Stimulated activated naive CD8-positive, alpha-beta T cell treated with anti-CD3 and anti-CD28 coated beads, Interleukin-15, amount 100 ng/mL, for 72 hours (primary cell): ENCODE results near the gene TSPAN1.
A peak's percentile ranks its signal among the peaks of the same experiment; 100 is the strongest.

Experiments
- ATAC-seq: fragments of 150-1000 bp; cut with Tn5 transposase; 2 replicates; pipeline ENCODE4 v1.10.0; 2021; ENCODE audit warnings: mild to moderate bottlenecking, moderate library complexity
- DNase-seq, 2 donors: peaks; one replicate each; pipeline ENCODE4 v3.0.0; 2021 to 2022
- H3K27ac Mint-ChIP-seq, 2 donors: one replicate each; pipeline ENCODE4 v1.8.0; 2022; ENCODE audit warnings: mild to moderate bottlenecking in 2 of 2, mixed read lengths in 2 of 2, moderate library complexity in 2 of 2
- H3K27me3 Mint-ChIP-seq: one replicate; pipeline ENCODE4 v1.8.0; 2022; ENCODE audit warnings: mixed read lengths
- H3K4me1 Mint-ChIP-seq: one replicate; pipeline ENCODE4 v1.8.0; 2022; ENCODE audit warnings: mild to moderate bottlenecking, mixed read lengths
- H3K4me3 Mint-ChIP-seq, 2 donors: one replicate each; pipeline ENCODE4 v1.8.0; 2022; ENCODE audit warnings: mild to moderate bottlenecking in 2 of 2, mixed read lengths in 2 of 2, moderate library complexity in 1 of 2
- H3K9me3 Mint-ChIP-seq, 2 donors: one replicate each; pipeline ENCODE4 v1.8.0; 2022; ENCODE audit warnings: mixed read lengths in 2 of 2

The TSPAN1 gene

DNA sequence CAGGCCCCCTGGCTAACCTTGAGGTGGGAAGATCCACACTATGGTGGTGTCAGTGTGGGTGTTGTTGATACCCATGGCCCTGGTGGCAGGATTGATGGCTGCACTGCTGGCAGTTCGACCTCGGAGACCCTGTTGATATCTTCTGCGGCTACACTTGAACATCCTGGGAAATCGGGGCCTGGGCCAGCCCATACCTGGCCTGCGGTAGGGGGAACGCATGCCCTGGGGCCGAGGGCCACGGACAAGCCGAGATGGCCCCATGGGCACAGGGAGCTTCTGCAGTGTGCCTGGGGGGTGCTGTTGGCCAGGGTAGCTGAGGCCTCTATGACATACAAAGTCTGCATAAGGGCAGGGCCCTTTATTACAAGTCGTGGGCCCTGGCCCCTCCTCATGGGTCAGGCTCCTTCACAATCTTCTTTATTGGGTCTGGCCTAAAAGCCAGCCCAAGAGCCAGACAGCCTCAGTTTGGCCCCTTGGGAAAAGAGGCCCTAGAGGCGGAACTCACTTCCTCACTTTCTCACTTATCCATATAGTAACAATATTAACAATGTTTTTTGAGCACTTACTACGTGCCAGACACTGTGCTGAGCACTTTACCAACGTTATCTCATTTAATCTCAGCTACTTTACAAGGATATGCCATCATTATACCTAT, 1.5 kb downstream of the TSPAN1 start, which contains the start of gene P3R3URF:
TSS of gene P3R3URF (minus strand) at position 278 of the 655 bp plus-strand sequence. CDS start at position 261, 17 bp downstream.
- Mint-ChIP-seq H3K4me3 (no peak within 1 kb of the TSS), H3K4me1 (no peaks in the 10 kb centered on the region), H3K27ac (peak within 1 kb of the TSS in 1 of 2 donors; percentile 37), H3K9me3 (no peaks in the 10 kb centered on the region), H3K27me3 (no peaks in the 10 kb centered on the region)
- ATAC-seq, result no peak
- DNase-seq, result no peak

DNA sequence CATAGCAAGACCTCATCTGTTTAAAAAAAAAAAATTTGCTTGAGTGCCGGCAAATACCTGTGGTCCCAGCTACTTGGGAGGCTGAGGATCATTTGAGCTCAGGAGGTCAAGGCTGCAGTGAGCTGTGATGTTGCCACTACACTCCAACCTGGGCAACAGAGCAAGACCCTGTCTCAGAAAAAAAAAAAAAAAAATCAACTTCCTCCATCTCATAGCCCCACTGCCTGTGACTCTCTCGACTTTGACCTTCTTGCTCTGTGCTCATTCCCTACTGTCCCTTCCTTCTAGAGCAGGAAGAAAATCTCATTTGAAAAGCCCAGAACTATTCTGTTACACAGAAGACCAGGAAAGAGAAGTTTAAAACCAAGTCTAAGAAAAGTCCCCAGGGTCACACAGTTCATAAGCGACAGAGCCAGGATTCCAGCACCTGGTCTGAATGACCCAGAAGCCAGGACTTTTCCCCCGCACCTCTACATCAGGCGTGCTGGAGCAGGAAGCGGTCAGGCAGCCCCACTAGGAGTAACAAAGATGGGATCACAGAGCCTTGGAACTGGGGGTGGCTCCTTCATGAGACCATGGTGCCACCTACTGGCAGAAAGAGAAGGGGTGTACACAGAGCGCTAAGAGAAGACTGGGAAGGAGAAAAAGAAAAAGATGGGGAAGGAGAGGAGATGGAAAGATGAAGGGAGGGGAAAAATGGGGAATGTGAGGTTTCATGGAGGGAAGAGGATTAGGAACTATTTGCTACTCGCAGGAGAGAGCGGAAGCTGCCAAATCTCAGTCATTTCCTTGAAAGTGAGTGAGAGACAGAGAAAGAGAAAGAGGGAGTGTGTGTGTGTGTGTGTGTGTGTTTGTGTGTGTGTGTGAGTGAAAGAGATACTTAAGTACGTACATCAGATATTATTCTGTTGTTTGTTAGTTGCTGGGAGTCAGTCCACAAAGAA, 4.5 kb downstream of the TSPAN1 start:
- H3K9me3 Mint-ChIP-seq, result no peaks in the 10 kb centered on the region
- H3K27me3 Mint-ChIP-seq, result no peaks in the 10 kb centered on the region
- no peak overlapping the region for H3K27ac Mint-ChIP-seq
- DNase-seq (peak; percentile 51 to 53), ATAC-seq (peak; percentile 77)
- H3K4me1 Mint-ChIP-seq, result peaks cover 12% of the 10 kb centered on the region
- H3K4me3 Mint-ChIP-seq, result no peak overlapping the region

DNA sequence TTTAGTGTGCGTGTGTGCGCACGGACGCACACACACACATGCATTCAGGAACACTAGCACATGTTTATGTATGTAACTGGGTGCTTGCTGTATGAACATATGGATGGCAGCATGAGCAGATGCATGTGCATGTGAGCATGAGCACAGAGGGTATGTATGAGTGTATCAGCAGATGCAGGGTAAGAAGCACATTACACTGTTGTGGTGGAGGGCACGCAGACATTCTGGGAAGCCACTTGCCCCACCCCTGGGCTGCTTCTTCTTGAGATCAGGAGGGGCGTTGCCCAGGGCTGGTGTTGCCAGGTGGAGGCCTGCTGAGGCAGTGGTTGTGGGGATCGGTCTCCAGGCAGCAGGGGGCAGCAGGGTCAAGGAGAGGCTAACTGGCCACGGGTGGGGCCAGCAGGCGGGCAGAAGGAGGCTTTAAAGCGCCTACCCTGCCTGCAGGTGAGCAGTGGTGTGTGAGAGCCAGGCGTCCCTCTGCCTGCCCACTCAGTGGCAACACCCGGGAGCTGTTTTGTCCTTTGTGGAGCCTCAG, 5.3 kb downstream of the TSPAN1 start:
- H3K27ac Mint-ChIP-seq, result no peak overlapping the region
- H3K4me1 Mint-ChIP-seq, result peaks cover 19% of the 10 kb centered on the region
- no peak overlapping the region for H3K4me3 Mint-ChIP-seq
- peak in 1 of 2 donors; percentile 25 for DNase-seq
- ATAC-seq, result no peak
- H3K9me3 Mint-ChIP-seq, result no peaks in the 10 kb centered on the region
- no peaks in the 10 kb centered on the region for H3K27me3 Mint-ChIP-seq

DNA sequence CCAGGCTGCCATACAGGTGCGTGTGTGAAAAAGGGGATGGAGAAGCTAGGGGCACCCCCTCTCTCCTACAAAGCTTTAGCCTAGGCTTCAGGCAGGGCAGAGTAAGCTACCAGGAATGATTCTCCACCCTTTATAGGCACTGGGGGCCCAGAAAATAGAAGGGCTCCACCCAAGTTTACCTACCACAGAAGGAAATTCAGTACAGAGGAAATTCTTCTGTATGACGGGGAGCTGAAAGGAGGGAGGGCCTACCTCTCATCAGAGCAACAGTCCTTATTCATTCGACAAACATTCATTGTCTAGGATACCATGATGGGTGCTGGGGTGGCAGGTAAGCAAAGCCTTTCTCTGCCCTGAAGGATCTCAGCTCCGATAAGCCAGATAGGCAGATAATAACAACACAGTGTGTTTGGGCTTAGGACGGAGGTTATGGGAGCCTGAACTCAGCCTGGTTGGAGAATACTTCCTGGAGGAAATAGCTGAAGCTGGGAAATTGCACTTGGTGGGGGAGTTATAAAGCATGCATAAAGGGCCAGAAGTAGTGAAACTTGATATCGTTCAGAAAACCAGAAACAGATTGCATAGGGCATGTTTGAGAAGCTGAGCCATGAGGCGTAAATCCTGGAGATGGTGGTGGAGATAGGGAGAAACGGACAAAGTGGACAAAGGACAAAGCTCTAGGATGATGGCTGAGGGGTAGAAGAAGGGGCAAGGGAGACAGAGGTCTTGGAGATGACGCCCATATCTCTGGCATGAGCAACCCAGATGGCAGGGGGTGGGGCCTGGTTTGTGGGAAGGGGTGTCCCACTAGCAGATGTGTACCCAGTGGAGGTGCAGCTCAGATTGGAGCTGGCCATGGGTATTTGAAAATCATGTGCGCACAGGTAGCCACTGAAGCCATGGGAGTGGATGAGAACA, 6.7 kb downstream of the TSPAN1 start:
- H3K27ac Mint-ChIP-seq, result no peak overlapping the region
- H3K27me3 Mint-ChIP-seq, result no peaks in the 10 kb centered on the region
- no peak overlapping the region for H3K4me3 Mint-ChIP-seq
- ATAC-seq (no peak), DNase-seq (no peak)
- H3K4me1 Mint-ChIP-seq, result peaks cover 28% of the 10 kb centered on the region
- no peaks in the 10 kb centered on the region for H3K9me3 Mint-ChIP-seq

DNA sequence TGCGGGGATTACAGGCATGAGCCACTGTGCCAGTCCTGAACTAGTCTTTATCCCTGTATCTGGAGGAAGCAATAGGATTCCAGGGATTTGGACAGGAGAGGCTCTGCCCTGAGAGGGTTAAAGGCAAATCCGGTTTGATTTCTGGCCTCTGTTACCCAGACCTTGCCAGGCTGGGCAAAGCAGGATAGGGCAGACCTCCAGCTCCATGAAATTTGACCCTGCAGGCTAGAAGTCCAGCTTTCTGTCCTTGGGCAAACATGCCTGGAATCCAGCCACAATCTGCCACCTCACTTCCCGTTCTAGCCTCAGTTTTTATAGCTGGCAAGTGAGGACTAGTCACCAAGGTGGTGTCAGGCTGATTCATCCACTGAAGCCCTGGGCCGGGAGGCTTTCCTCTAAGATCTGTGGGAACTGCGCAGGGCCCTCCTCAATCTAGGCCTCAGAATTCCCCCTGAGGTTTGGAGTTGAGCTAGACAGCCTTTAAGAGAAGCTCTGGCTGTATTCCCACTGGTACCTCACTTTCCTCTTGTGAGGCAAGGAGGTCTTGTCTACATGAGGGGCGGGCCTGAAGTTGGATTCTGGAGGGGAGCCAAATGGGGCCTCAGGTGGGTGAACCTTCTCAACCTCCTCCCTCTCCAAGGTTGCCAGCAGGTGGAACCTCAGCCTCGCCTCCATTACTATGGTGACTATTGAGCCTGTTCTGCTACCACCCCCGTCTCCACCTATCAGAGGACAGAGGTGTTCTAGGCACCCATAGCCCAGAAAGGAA, 8.4 kb downstream of the TSPAN1 start:
- DNase-seq, result no peak

DNA sequence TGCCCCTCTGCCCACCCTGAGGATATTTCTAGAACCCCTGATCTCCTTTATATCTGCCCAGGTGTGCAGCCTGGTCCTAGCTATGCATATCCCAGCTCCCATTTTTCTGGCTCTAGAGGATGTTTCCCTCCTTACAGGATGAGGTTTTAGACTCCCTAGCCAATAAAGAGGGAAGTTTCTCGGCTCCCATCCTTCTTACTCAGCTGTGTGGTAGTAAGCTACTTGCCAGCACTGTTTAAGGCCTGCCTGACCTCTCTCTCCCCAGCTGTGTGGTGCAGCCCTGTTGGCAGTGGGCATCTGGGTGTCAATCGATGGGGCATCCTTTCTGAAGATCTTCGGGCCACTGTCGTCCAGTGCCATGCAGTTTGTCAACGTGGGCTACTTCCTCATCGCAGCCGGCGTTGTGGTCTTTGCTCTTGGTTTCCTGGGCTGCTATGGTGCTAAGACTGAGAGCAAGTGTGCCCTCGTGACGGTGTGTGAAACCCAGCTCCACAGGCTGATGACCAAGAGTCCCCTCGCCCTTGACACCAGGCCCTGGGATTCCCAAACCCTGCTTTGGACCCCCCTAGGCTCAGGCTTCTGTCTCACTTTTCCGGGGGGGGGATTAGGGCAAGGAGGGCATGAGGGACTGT, 9.2 kb downstream of the TSPAN1 start:
- Mint-ChIP-seq H3K27ac (peak overlapping the region; percentile 59 to 89), H3K4me3 (no peak overlapping the region)

More for the DNA sequence above, 8.4 kb downstream of the TSPAN1 start:
- H3K4me1 Mint-ChIP-seq, result peaks cover 28% of the 10 kb centered on the region
- H3K9me3 Mint-ChIP-seq, result no peaks in the 10 kb centered on the region
- no peaks in the 10 kb centered on the region for H3K27me3 Mint-ChIP-seq
- peak overlapping the region in 1 of 2 donors; percentile 59 for H3K27ac Mint-ChIP-seq
- no peak for ATAC-seq
- no peak overlapping the region for H3K4me3 Mint-ChIP-seq

DNA sequence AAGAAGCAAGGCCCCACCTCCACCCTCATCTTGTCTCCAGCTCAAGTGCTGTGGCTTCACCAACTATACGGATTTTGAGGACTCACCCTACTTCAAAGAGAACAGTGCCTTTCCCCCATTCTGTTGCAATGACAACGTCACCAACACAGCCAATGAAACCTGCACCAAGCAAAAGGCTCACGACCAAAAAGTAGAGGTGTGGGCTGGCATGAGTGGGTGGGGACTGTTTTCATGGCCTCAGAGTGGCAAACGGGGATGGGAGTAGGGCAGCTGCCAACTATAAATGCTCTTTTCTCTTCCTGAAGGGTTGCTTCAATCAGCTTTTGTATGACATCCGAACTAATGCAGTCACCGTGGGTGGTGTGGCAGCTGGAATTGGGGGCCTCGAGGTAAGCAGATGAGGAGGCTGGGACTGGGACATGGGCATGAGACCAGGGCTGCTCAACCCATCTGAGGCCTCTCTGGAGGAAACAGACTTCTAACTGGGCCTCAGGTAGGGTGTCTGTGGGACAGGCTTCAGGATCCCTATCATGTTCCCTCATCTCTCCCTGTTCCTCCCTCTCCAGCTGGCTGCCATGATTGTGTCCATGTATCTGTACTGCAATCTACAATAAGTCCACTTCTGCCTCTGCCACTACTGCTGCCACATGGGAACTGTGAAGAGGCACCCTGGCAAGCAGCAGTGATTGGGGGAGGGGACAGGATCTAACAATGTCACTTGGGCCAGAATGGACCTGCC, 10.2 kb downstream of the TSPAN1 start:
- Mint-ChIP-seq H3K4me1 (peaks cover 28% of the 10 kb centered on the region), H3K27ac (peak overlapping the region; percentile 89 to 92), H3K4me3 (peak overlapping the region; percentile 75 to 82), H3K9me3 (no peaks in the 10 kb centered on the region), H3K27me3 (no peaks in the 10 kb centered on the region)
- DNase-seq (peak; percentile 54 to 82), ATAC-seq (peak; percentile 89)

More for the DNA sequence above, 9.2 kb downstream of the TSPAN1 start:
- ATAC-seq, result no peak
- Mint-ChIP-seq H3K27me3 (no peaks in the 10 kb centered on the region), H3K9me3 (no peaks in the 10 kb centered on the region), H3K4me1 (peaks cover 28% of the 10 kb centered on the region)
- DNase-seq, result no peak

DNA sequence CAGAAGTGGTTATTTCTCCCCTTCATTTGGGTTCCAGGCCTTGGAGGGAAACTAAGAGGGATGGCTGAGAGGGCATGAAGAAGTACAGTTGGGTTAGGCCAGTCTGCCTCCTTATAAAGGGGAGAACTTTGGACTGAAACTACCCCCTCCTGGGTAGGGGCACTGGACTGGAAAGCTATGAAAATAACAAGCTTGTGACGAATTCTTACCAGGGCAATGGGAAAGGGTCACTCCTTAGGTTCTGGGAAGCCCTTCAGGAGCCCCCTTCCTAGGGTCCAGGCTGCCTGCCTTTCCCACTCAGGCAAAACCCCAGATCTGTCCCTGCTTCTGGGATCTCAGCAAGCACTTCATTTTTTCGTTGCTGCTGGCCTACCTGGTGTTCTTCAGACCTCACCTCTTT, 11.2 kb downstream of the TSPAN1 start:
- H3K27ac Mint-ChIP-seq, result no peak overlapping the region
- ATAC-seq (no peak), DNase-seq (no peak)
- H3K9me3 Mint-ChIP-seq, result no peaks in the 10 kb centered on the region
- no peaks in the 10 kb centered on the region for H3K27me3 Mint-ChIP-seq
- H3K4me3 Mint-ChIP-seq, result no peak overlapping the region
- peaks cover 28% of the 10 kb centered on the region for H3K4me1 Mint-ChIP-seq

DNA sequence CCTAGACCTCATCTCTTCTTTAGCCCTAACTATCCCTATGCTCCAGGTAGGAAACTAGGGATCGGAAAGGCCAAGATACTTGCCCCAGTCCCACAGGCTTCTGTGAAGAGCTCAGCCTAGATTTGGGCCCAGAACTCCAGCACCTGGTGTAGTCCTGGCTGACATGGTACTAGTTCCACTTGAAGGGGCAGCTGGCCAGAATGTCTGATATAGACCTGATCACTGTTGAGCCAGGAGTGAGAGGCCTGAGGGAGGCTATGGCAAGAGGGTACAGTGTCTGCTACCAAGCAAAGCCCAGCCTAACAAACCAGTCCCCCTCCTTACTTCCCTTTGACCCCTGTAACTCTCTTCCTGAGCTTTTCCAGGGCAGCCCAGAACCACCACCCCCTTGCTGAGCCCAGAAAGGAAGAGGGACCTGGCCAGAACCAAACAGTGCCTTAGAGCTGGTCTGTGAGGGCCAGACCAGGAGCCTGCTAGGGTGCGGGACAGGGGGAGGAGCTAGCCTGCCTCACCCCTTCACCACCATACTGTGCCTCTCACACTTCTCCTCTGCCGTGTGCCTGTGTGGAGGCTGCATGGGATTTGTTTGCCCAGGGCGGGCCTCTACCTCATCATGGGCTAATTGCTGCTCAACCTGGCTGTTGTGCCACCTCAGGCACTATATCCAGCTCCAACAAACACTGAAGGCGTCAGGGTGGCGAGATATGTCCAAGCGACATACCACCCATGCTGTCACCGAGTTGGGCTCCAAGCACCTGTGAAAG, 12.4 kb downstream of the TSPAN1 start:
- peaks cover 28% of the 10 kb centered on the region for H3K4me1 Mint-ChIP-seq
- no peak overlapping the region for H3K27ac Mint-ChIP-seq
- DNase-seq (no peak), ATAC-seq (no peak)
- H3K27me3 Mint-ChIP-seq, result no peaks in the 10 kb centered on the region
- no peaks in the 10 kb centered on the region for H3K9me3 Mint-ChIP-seq
- no peak overlapping the region for H3K4me3 Mint-ChIP-seq

DNA sequence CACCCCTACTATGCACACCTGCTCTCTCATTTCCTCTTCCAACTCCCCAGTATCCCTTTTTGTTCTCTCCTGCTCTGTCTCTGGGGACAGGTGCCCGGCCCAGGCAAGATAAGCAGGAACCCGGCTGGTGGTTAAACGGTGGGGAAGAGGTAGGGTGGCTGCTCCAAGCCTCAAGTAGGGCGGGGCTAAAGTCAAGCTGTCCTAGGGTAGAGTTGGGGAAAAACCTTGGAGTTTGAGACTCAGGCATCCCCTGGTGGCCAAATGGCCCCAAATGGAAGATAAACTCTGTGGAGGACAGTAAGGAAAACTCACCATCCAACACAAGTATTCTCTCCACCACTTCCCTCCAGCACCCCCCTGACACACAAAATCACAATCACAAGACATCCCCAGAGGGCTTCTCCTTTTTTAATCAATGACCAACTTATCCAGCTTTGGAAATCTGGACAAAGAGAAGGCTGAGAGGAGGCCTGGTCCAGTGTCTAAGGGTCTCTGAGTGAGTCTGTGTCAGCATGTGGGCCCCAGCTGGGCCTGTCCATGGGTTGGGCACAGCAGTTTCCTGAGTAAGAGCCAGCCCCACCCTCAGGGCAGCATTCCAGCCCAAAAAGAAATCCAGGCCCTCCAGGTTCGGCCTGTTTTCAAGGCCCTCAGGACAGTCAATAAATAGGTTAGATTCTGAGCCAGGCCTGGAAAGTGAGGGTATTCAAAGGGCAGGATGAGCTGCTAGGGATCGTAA, 13.6 kb downstream of the TSPAN1 start:
- Mint-ChIP-seq H3K27ac (no peak overlapping the region), H3K4me1 (peaks cover 25% of the 10 kb centered on the region), H3K27me3 (no peaks in the 10 kb centered on the region), H3K4me3 (no peak overlapping the region), H3K9me3 (no peaks in the 10 kb centered on the region)
- ATAC-seq (no peak), DNase-seq (no peak)

DNA sequence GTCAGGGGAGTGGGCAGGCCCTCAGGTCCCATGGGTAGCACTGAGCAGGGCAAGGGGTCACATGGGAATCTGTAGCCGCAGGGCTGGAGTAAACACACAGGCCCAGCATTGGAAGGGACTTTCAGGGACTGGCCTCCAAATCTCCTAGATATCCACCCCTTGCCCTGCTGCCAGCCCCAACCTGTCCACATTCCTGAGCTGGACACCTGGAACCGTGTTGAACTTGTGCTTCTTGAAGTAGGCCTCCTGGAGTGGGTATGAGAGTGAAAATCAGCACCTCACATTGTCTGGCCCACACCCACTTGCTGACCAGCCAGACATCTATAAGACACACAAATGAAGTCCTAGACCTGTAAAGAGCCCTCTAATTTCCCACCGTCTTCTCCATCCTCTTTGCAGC, 15.7 kb downstream of the TSPAN1 start:
- H3K27me3 Mint-ChIP-seq, result no peaks in the 10 kb centered on the region
- DNase-seq, result no peak
- no peak overlapping the region for H3K27ac Mint-ChIP-seq
- H3K4me1 Mint-ChIP-seq, result peaks cover 4% of the 10 kb centered on the region
- ATAC-seq, result no peak
- no peaks in the 10 kb centered on the region for H3K9me3 Mint-ChIP-seq
- H3K4me3 Mint-ChIP-seq, result no peak overlapping the region

DNA sequence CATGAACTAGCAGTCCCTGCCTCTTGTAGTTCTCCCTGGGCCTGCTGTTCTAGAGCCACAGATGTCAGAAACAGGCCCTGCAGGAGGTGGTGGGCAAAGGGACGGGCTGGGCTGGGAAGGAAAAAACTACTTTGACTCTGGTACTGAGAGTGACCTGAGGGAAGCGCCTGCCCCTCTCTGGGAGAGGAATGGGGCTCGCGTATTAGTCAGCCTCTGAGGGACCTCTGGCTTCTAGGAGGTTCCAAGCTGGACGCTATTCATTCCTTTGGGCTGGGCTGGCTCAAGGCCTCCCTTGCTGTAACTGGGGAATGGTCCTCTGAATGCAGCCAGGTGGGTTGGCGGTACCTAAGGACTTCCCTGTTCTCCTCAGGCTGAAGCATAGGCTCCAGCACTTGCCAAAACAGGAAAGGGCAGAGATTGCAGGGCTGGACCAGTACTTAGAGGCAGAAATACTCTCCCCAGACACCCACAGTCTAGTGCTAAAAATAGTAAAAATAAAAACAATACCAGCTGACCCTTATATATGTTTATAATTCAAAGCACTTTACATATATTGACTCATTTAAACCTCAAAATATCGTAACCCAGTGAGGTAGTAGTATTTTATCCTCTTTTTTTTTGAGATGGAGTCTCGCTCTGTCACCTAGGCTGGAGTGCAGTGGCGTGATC, 16.3 kb downstream of the TSPAN1 start:
- Mint-ChIP-seq H3K9me3 (no peaks in the 10 kb centered on the region), H3K4me1 (peaks cover 3% of the 10 kb centered on the region), H3K27me3 (no peaks in the 10 kb centered on the region), H3K4me3 (no peak overlapping the region), H3K27ac (no peak overlapping the region)
- DNase-seq, result no peak
- no peak for ATAC-seq
